GM23248 (cell line): ENCODE data around the gene SCAMP4. TPM values are rescaled to one million over a fixed set of nuclear protein-coding genes. Genes with fewer than 3 reads are reported as not detected.

Source experiments
- DNase-seq: peaks from one replicate; pipeline ENCODE4 v3.0.0-alpha.2; 2015
- H2AFZ ChIP-seq: fragments of 200-600 bp; sonication (generic); 2 replicates; pipeline ENCODE4 v1.6.1; 2016; ENCODE audit warnings: antibody characterized with exemption
- H3F3A ChIP-seq: fragments of 200-600 bp; sonication (generic); 2 replicates; pipeline ENCODE4 v1.6.1; 2016; ENCODE audit warnings: mild to moderate bottlenecking, antibody characterized with exemption, mixed run types; ENCODE audit not compliant: insufficient read depth
- H3K27ac ChIP-seq: fragments of 200-600 bp; sonication (generic); 2 replicates; pipeline ENCODE4 v1.5.1; 2016; ENCODE audit warnings: mild to moderate bottlenecking
- H3K27me3 ChIP-seq: fragments of 200-600 bp; sonication (generic); replicated peaks from 2 replicates; pipeline ENCODE4 v1.6.1; 2016; ENCODE audit warnings: mild to moderate bottlenecking; ENCODE audit not compliant: insufficient read depth
- H3K36me3 ChIP-seq: fragments of 200-600 bp; sonication (generic); 2 replicates; pipeline ENCODE4 v1.6.1; 2016; ENCODE audit warnings: low read depth, mild to moderate bottlenecking
- H3K4me1 ChIP-seq: fragments of 200-600 bp; sonication (generic); 2 replicates; pipeline ENCODE4 v1.6.1; 2016; ENCODE audit warnings: mild to moderate bottlenecking; ENCODE audit not compliant: insufficient read depth
- H3K4me2 ChIP-seq: fragments of 200-600 bp; sonication (generic); one replicate; pipeline ENCODE4 v1.6.1; 2016; ENCODE audit warnings: mild to moderate bottlenecking; ENCODE audit not compliant: unreplicated experiment
- H3K4me3 ChIP-seq: fragments of 200-600 bp; sonication (generic); 2 replicates; pipeline ENCODE4 v1.5.1; 2016; ENCODE audit warnings: mild to moderate bottlenecking
- H3K79me2 ChIP-seq: fragments of 200-600 bp; sonication (generic); 2 replicates; pipeline ENCODE4 v1.6.1; 2016; ENCODE audit warnings: mild to moderate bottlenecking; ENCODE audit not compliant: insufficient read depth
- H3K9ac ChIP-seq: fragments of 200-600 bp; sonication (generic); 2 replicates; pipeline ENCODE4 v1.6.1; 2016; ENCODE audit warnings: mild to moderate bottlenecking
- H3K9me2 ChIP-seq: fragments of 200-600 bp; sonication (generic); 2 replicates; pipeline ENCODE4 v1.6.1; 2016; ENCODE audit warnings: mixed run types, mild to moderate bottlenecking, moderate library complexity; ENCODE audit not compliant: insufficient read depth
- H3K9me3 ChIP-seq: fragments of 200-600 bp; sonication (generic); one replicate; pipeline ENCODE4 v1.6.1; 2017; ENCODE audit warnings: low read depth
- H4K20me1 ChIP-seq: fragments of 200-600 bp; sonication (generic); 2 replicates; pipeline ENCODE4 v1.6.0; 2016; ENCODE audit not compliant: insufficient read depth
- EZH2 ChIP-seq: fragments of 200-600 bp; sonication (generic); IDR thresholded peaks from 2 replicates; pipeline ENCODE4 v1.6.1; 2018; ENCODE audit warnings: antibody characterized with exemption, mild to moderate bottlenecking; ENCODE audit not compliant: insufficient read depth, poor library complexity, severe bottlenecking
- EZH2phosphoT487 ChIP-seq: fragments of 200-600 bp; sonication (generic); IDR thresholded peaks from 2 replicates; pipeline ENCODE4 v1.6.1; 2018; ENCODE audit warnings: antibody characterized with exemption, moderate library complexity, mild to moderate bottlenecking, low read depth; ENCODE audit not compliant: insufficient read depth
- whole genome bisulfite sequencing, 2 experiments: methylation state at CpG; one replicate each; pipeline ENCODE4 v1.1.6; 2015 to 2017; ENCODE audit warnings: low lambda C conversion rate in 2 of 2, low coverage in 1 of 2; ENCODE audit errors: missing lambda C conversion rate in 2 of 2; 5-methylcytosine and 5-hydroxymethylcytosine counted together
- in situ Hi-C: fragments of 300-500 bp; cut with MboI; formaldehyde crosslinking; loops from 2 replicates; pipeline ENCODE4 v1.15.0; 2020
- polyA plus RNA-seq: library from polyadenylated mRNA; unstranded; fragments of >200 nt; fragmentation: Nextera tagmentation; extraction: Ambion mirVana; gene quantifications from 2 replicates; pipeline ENCODE4 v1.2.1, GENCODE V29; 2016
- total RNA-seq: library from RNA; depleted of rRNA; stranded (reverse); fragments of >200 nt; shearing (Covaris generic); gene quantifications from 2 replicates; pipeline ENCODE4 v1.2.3, GENCODE V29; 2014

Gene SCAMP4
- total and polyA plus RNA-seq, 2 experiments from 2014 or later: 73.9 to 110 TPM

DNA sequence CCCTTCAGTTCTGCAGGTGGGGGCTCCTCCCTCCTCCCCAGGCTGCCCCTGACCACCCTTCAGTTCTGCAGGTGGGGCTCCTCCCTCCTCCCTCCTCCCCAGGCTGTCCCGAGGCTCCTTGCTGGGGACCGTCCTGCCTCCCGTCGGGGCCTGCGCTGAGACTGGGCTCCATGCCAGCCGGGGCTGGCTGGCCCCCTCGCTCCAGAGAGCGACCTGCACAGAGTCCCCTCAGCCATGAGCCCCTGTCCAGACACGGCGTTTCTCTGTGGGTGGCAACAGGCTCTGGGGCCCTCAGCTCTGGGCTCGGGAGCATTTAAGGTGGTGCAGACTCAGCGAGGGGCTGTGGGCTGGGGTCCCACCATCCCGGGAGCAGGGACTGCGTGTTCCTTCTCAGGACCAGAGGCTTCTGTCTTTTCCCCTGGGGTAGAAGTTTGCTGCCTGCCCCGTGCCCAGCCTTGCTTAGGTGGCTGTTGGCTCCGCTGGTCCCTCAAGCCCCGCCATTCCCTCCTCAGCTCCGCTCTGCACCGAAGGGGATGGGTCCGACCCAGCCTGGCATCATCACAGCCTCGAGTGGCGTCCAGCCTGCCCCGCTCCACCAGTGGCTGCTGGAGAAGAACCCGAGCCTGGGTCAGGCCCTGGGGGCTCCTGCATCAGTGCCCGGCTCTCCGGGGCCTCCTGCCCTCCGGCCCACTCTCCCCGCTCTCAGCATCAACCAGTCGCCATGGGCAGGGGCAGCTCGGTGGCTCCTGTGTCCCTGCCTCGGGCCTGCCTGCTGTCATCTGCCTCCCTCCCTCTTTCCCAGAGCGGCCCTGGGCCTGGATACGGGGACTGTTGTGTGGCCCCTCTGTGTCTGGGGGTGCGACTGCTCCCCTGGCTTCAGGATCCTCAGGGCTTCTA lies 63.3 kb downstream of the SCAMP4 start:
- no peaks in the 10 kb centered on the region for H3K9me3 ChIP-seq
- no peak overlapping the region for H2AFZ ChIP-seq
- peaks cover 65% of the 10 kb centered on the region for H3K79me2 ChIP-seq
- H3K9ac ChIP-seq: no peak overlapping the region
- H3K27ac ChIP-seq: no peak overlapping the region
- in situ Hi-C loops: no loop called here
- H3F3A ChIP-seq: no peaks in the 10 kb centered on the region
- H3K27me3 ChIP-seq: no peaks in the 10 kb centered on the region
- no peaks in the 10 kb centered on the region for H3K4me1 ChIP-seq
- H3K36me3 ChIP-seq: no peaks in the 10 kb centered on the region
- 83 to 84% methylated on average over 31 to 33 of the region's 34 CpGs for WGBS, 2 experiments
- DNase-seq: no peak
- no peak overlapping the region for H3K4me2 ChIP-seq
- H4K20me1 ChIP-seq: peaks cover 4% of the 10 kb centered on the region; the same call in 1 of the 2 replicates
- no peak for TF ChIP-seq EZH2
- no peak for TF ChIP-seq EZH2phosphoT487
- no peaks in the 10 kb centered on the region for H3K9me2 ChIP-seq
- H3K4me3 ChIP-seq: no peak overlapping the region

DNA sequence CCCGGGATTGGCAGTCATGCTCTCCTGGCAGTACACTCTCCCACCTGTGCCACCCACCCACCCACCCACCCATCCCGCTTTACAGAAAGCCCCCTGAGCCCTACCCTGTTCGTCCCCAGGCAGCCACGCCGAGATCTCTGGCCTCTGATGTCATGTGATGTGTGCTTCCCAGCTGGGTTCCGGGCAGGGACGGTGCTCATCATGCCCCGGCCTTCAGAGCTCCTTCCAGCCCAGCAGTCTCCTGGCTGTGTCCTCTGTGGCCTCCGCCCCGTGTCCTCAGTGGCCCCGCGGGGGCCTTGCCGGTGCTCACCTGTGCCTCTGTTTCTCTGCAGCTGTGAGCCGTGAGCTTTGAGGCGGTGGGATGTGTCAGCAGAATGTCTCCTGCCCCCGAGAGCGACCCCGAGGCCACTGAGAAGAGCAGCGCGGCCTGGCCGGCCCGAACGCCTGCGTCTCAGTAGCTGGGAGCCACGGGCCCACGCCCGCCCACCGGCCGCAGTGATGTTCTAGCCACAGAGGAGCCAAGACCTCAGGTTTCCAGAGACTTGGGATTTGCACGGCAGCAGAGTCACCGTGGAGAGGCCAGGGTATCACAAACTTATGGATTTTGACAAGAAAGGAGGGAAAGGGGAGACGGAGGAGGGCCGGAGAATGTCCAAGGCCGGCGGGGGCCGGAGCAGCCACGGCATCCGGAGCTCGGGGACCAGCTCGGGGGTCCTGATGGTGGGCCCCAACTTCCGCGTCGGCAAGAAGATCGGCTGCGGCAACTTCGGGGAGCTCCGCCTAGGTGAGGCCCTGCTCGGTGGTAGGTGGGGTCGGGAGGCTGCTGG lies 64.2 kb downstream of the SCAMP4 start:
- H3K4me2 ChIP-seq: no peak overlapping the region
- H3K9me2 ChIP-seq: no peaks in the 10 kb centered on the region
- in situ Hi-C loops: no loop called here
- H4K20me1 ChIP-seq: peaks cover 4% of the 10 kb centered on the region; the same call in 1 of the 2 replicates
- WGBS, 2 experiments: 92 to 94% methylated on average over 36 to 49 of the region's 49 CpGs
- no peak overlapping the region for H3K9ac ChIP-seq
- no peak overlapping the region for H3K4me3 ChIP-seq
- H3K27me3 ChIP-seq: no peaks in the 10 kb centered on the region
- DNase-seq: no peak
- H3K79me2 ChIP-seq: peaks cover 65% of the 10 kb centered on the region
- H3K36me3 ChIP-seq: no peaks in the 10 kb centered on the region
- no peaks in the 10 kb centered on the region for H3F3A ChIP-seq
- H2AFZ ChIP-seq: no peak overlapping the region
- no peak for TF ChIP-seq EZH2
- no peak overlapping the region for H3K27ac ChIP-seq
- H3K4me1 ChIP-seq: no peaks in the 10 kb centered on the region
- H3K9me3 ChIP-seq: no peaks in the 10 kb centered on the region

DNA sequence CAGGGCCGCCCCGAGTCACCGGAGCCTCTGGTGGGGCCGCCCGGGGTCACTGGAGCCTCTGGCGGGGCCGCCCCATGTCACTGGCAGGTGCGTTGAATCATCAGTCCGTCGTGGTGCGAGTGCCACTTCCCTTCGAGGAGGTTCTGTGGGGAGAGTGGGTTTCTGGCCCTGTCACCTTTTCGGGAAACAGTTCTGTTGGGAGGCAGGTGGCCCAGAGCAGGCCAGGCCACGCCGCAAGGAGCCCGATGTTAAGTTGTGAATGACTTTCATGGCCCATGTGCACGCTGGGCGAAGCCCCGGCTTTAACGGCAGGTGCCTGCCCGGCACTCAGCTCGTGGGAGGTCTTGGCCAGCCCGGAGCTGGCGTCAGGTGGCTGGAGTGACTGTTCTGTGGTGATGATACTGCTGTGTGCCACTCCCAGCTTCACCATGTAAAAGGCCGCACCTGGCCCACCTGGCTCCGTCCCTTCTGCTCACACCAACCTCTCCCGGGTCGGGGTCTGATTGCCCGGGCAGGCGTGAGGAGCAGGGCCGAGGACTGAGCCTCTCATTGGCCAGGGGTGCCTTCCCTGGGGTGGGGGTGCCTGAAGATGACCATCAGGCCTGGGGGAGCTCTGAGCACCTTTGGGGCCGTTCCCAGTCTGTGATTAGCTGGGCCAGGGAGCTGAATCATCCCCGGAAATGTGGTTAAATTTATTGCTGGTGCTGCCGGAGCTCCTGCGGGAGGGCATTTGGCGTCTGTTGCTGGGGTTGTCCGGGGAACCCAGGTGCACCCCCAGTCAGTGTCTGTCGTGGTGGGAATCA lies 65.0 kb downstream of the SCAMP4 start:
- Histone ChIP-seq H3K9me2 (no peaks in the 10 kb centered on the region), H3K9ac (no peak overlapping the region), H4K20me1 (peaks cover 4% of the 10 kb centered on the region; the same call in 1 of the 2 replicates), H3K27ac (no peak overlapping the region), H3K4me1 (no peaks in the 10 kb centered on the region), H3K79me2 (peaks cover 65% of the 10 kb centered on the region), H2AFZ (no peak overlapping the region), H3K4me3 (no peak overlapping the region), H3K27me3 (no peaks in the 10 kb centered on the region), H3K9me3 (no peaks in the 10 kb centered on the region), H3K36me3 (no peaks in the 10 kb centered on the region), H3F3A (no peaks in the 10 kb centered on the region), H3K4me2 (no peak overlapping the region)
- 92% methylated on average over 33 to 37 of the region's 38 CpGs for WGBS, 2 experiments
- TF ChIP-seq EZH2 (no peak), EZH2phosphoT487 (no peak)
- no peak for DNase-seq
- in situ Hi-C loops: no loop called here
